ENCODE measurements around the gene ADM2.

Gene ADM2

DNA sequence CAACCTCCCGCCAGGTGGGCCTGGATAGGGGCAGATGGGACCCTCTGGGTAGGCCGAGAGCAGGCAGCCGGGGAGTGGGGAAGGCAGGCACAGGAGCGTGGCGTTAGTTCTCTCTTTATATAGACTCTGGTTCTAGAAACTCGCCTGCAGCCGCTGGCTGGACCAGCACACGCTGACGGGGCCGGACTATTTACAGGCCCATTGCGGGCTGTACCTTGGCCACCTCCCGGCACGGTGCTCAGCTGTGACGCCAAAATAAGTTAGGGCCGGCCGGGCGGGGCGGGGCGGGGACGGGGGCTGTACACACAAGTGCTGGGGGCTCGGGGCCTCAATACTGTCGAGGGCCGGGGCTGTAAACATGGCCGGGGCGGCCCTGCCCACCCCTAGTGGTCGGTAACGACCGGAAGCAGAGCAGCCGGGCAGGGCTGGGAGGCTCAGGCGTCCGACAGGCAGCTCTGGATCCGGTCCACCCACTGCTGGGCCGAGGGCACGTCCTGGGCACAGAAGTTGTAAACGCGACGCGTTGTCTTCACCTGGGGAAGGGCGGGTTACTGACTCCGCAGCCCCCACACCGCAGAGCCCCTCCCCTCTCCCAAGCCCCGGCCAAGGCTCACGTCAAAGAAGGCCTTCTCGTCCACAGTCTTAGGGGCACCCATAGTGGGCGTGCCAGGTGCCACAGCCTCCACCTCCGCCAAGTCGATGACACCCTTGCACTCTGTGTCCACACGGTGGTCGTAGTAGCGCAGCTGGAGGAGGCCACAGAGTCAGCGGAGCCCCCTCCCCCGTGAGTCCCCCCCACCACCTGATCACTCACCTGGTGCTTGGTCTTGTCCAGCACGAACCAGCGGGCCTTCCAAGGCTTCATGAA, 34.4 kb upstream of the ADM2 start:
- H3K79me2 ChIP-seq (ENCODE audit: low read length): no peaks in the 10 kb centered on the region
- no peak overlapping the region for H3K9ac ChIP-seq (ENCODE audit: low read length)
- H3K4me2 ChIP-seq (ENCODE audit: low read length): no peak overlapping the region
- no peaks in the 10 kb centered on the region for H3K27me3 ChIP-seq (ENCODE audit: low read depth, low read length)
- H2AFZ ChIP-seq (ENCODE audit: low read depth, low read length): no peak overlapping the region
- H3K27ac ChIP-seq (ENCODE audit: low read length): no peak overlapping the region
- peaks cover 3% of the 10 kb centered on the region for H3K36me3 ChIP-seq (replicated peaks; ENCODE audit: low read depth, low read length)
- no peak overlapping the region for H3K4me3 ChIP-seq (ENCODE audit: low read length)
- H4K20me1 ChIP-seq (ENCODE audit: insufficient read depth, low read length): no peaks in the 10 kb centered on the region
- TF ChIP-seq CTCF (IDR thresholded peaks at IDR 0.05; ENCODE audit: low read depth, low read length) (no peak), EZH2phosphoT487 (IDR thresholded peaks at IDR 0.05; ENCODE audit: low read depth) (no peak)
- H3K9me3 ChIP-seq (ENCODE audit: insufficient read depth, low read length): no peaks in the 10 kb centered on the region
- H3K4me1 ChIP-seq (ENCODE audit: low read length): no peaks in the 10 kb centered on the region

DNA sequence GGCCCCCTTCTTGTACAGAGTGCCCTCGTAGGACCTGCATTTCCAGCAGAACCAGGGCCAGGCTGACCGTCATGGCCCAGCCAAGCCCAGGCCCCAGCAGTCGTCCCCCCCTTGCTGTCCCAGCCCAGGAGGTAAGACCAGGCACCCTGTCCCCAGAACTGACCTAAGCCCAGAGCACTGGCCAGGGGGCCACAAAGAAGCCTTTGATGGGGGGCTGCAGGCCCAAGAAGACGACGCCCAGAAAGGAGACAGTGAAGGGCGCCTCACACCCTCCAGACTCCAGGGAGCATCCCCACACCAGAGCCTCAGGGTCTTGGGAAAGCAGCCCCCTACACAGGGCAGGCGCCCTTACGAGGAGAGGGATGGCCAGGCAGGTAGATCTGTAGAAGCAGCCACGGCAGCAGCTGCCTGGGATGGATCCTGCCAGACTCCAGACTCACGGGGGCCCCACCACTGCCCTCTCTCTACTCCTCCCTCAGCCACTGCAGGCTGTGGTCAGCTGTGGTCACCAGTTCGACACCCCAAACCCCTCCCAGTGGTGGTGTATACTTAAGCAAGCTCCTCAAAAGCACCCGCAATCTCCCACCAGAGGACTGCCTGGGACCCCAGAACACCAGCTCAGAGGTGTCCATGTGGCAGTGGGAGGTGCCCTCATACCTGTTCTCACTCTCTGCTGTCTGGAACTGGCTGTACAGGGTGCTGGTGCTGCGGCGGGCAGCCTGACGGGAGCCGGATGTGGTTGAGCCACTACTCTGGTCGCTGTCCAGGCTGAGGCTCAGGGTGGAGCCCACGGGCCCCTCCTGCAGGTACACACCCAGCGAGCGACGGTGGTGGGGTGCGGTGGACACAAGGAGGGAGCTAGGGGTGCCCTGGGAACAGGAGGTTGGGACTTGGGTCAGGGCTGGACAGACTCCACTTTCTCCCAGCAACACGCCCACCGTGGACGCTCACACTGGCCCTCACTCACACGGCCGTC, 33.5 kb upstream of the ADM2 start:
- Histone ChIP-seq H3K4me2 (ENCODE audit: low read length) (no peak overlapping the region), H3K36me3 (replicated peaks; ENCODE audit: low read depth, low read length) (peaks cover 3% of the 10 kb centered on the region)

GRCh38 chr22:50452649-50453048, 28.7 kb upstream of the ADM2 start:
- H3K27me3 ChIP-seq (ENCODE audit: low read depth, low read length): no peaks in the 10 kb centered on the region
- no peaks in the 10 kb centered on the region; the same call in 1 of the 2 replicates for H3K4me1 ChIP-seq (ENCODE audit: low read length)
- H3K4me3 ChIP-seq (ENCODE audit: low read length): no peak overlapping the region
- H3K79me2 ChIP-seq (ENCODE audit: low read length): no peaks in the 10 kb centered on the region
- H3K4me2 ChIP-seq (ENCODE audit: low read length): no peak overlapping the region
- TF ChIP-seq CTCF (IDR thresholded peaks at IDR 0.05; ENCODE audit: low read depth, low read length): no peak
- no peak for TF ChIP-seq EZH2phosphoT487 (IDR thresholded peaks at IDR 0.05; ENCODE audit: low read depth)
- no peak overlapping the region for H3K9ac ChIP-seq (ENCODE audit: low read length)
- peaks cover 5% of the 10 kb centered on the region for H3K36me3 ChIP-seq (replicated peaks; ENCODE audit: low read depth, low read length)
- H3K27ac ChIP-seq (ENCODE audit: low read length): no peak overlapping the region
- H2AFZ ChIP-seq (ENCODE audit: low read depth, low read length): no peak overlapping the region
- H4K20me1 ChIP-seq (ENCODE audit: insufficient read depth, low read length): no peaks in the 10 kb centered on the region
- no peaks in the 10 kb centered on the region for H3K9me3 ChIP-seq (ENCODE audit: insufficient read depth, low read length)

More for the DNA sequence above, 33.5 kb upstream of the ADM2 start:
- no peak overlapping the region for H3K4me3 ChIP-seq (ENCODE audit: low read length)
- H3K27ac ChIP-seq (ENCODE audit: low read length): no peak overlapping the region
- TF ChIP-seq EZH2phosphoT487 (IDR thresholded peaks at IDR 0.05; ENCODE audit: low read depth): no peak
- no peak for TF ChIP-seq CTCF (IDR thresholded peaks at IDR 0.05; ENCODE audit: low read depth, low read length)
- H3K4me1 ChIP-seq (ENCODE audit: low read length): no peaks in the 10 kb centered on the region
- H4K20me1 ChIP-seq (ENCODE audit: insufficient read depth, low read length): no peaks in the 10 kb centered on the region
- H3K9ac ChIP-seq (ENCODE audit: low read length): no peak overlapping the region
- no peak overlapping the region for H2AFZ ChIP-seq (ENCODE audit: low read depth, low read length)
- no peaks in the 10 kb centered on the region for H3K9me3 ChIP-seq (ENCODE audit: insufficient read depth, low read length)
- no peaks in the 10 kb centered on the region for H3K79me2 ChIP-seq (ENCODE audit: low read length)
- no peaks in the 10 kb centered on the region for H3K27me3 ChIP-seq (ENCODE audit: low read depth, low read length)

All from OCI-LY3 (cell line).